ENCODE results near the gene FAM193A. TPM values are rescaled to one million over a fixed set of nuclear protein-coding genes. Genes with fewer than 3 reads are reported as not detected.
A peak's percentile ranks its signal among the peaks of the same experiment; 100 is the strongest.

FAM193A gene
- total RNA-seq, 1 experiment from 2014 or later: 13.6 TPM

- POLR2A ChIA-PET (ENCODE audit: unreplicated experiment): no interaction called here
- H3K27ac ChIP-seq (ENCODE audit: low read length): no peak overlapping the region
- TF ChIP-seq CTCF (conservative IDR thresholded peaks at IDR 0.05; ENCODE audit: low read depth, low read length): no peak
- TF ChIP-seq EZH2 (IDR thresholded peaks at IDR 0.05; ENCODE audit: low read length, unreplicated experiment): no peak
- TF ChIP-seq EZH2phosphoT487 (IDR thresholded peaks at IDR 0.05; ENCODE audit: borderline replicate concordance, low read length): no peak
- no peak overlapping the region for H3K9ac ChIP-seq (ENCODE audit: low read length)
- BruUV-seq (replicated peaks): TSS peak; percentile 27
- H3K79me2 ChIP-seq (ENCODE audit: low read length): no peaks in the 10 kb centered on the region
- H3K4me1 ChIP-seq (ENCODE audit: insufficient read depth, low read length): no peaks in the 10 kb centered on the region
- peaks cover 5% of the 10 kb centered on the region; the same call in 1 of the 2 replicates for H3K36me3 ChIP-seq (ENCODE audit: low read depth, low read length)
- no peak overlapping the region for H2AFZ ChIP-seq (ENCODE audit: low read length)
- no peak overlapping the region for H3K4me2 ChIP-seq (ENCODE audit: low read length)
- intact Hi-C loops (cut with micrococcal nuclease): no loop called here
- no peaks in the 10 kb centered on the region for H3K27me3 ChIP-seq (ENCODE audit: low read length)
- DNase-seq (no peak), ATAC-seq (no peak)
- no peaks in the 10 kb centered on the region for H3K9me3 ChIP-seq (ENCODE audit: low read length)
- CTCF ChIA-PET: no interaction called here
- H3F3A ChIP-seq (ENCODE audit: low read length, unreplicated experiment): no peaks in the 10 kb centered on the region
- H3K4me3 ChIP-seq (ENCODE audit: low read length): no peak overlapping the region
- H4K20me1 ChIP-seq (ENCODE audit: low read length): no peaks in the 10 kb centered on the region
- H3K9me2 ChIP-seq (replicated peaks; ENCODE audit: low read length): no peaks in the 10 kb centered on the region
Measured at GRCh38 chr4:2700031-2700430, 163.6 kb downstream of the FAM193A start.

- POLR2A ChIA-PET (ENCODE audit: unreplicated experiment): no interaction called here
- Histone ChIP-seq H3K79me2 (ENCODE audit: low read length) (no peaks in the 10 kb centered on the region), H4K20me1 (ENCODE audit: low read length) (no peaks in the 10 kb centered on the region), H3F3A (ENCODE audit: low read length, unreplicated experiment) (no peaks in the 10 kb centered on the region), H3K9me2 (replicated peaks; ENCODE audit: low read length) (no peaks in the 10 kb centered on the region), H3K4me2 (ENCODE audit: low read length) (no peak overlapping the region), H3K27ac (ENCODE audit: low read length) (no peak overlapping the region), H2AFZ (ENCODE audit: low read length) (no peak overlapping the region), H3K9ac (ENCODE audit: low read length) (no peak overlapping the region), H3K4me1 (ENCODE audit: insufficient read depth, low read length) (no peaks in the 10 kb centered on the region), H3K4me3 (ENCODE audit: low read length) (no peak overlapping the region), H3K9me3 (ENCODE audit: low read length) (no peaks in the 10 kb centered on the region), H3K27me3 (ENCODE audit: low read length) (no peaks in the 10 kb centered on the region), H3K36me3 (ENCODE audit: low read depth, low read length) (peaks cover 5% of the 10 kb centered on the region; the same call in 1 of the 2 replicates)
- ATAC-seq (no peak), DNase-seq (no peak)
- no TSS peak for BruUV-seq (replicated peaks)
- CTCF ChIA-PET: no interaction called here
- TF ChIP-seq CTCF (conservative IDR thresholded peaks at IDR 0.05; ENCODE audit: low read depth, low read length) (no peak), EZH2 (IDR thresholded peaks at IDR 0.05; ENCODE audit: low read length, unreplicated experiment) (no peak), EZH2phosphoT487 (IDR thresholded peaks at IDR 0.05; ENCODE audit: borderline replicate concordance, low read length) (no peak)
- intact Hi-C loops (cut with micrococcal nuclease): no loop called here
Measured at GRCh38 chr4:2702361-2702760, 165.9 kb downstream of the FAM193A start.

GRCh38 chr4:2702770-2703169 lies 166.3 kb downstream of the FAM193A start:
- intact Hi-C loops (cut with micrococcal nuclease): no loop called here
- Histone ChIP-seq H3K36me3 (ENCODE audit: low read depth, low read length) (peaks cover 4% of the 10 kb centered on the region; the same call in 1 of the 2 replicates), H3K27ac (ENCODE audit: low read length) (no peak overlapping the region), H3K4me3 (ENCODE audit: low read length) (no peak overlapping the region), H3K79me2 (ENCODE audit: low read length) (no peaks in the 10 kb centered on the region), H3K4me2 (ENCODE audit: low read length) (no peak overlapping the region), H3K4me1 (ENCODE audit: insufficient read depth, low read length) (no peaks in the 10 kb centered on the region), H2AFZ (ENCODE audit: low read length) (no peak overlapping the region), H3K9me3 (ENCODE audit: low read length) (no peaks in the 10 kb centered on the region), H4K20me1 (ENCODE audit: low read length) (no peaks in the 10 kb centered on the region), H3F3A (ENCODE audit: low read length, unreplicated experiment) (no peaks in the 10 kb centered on the region), H3K9ac (ENCODE audit: low read length) (no peak overlapping the region), H3K27me3 (ENCODE audit: low read length) (no peaks in the 10 kb centered on the region), H3K9me2 (replicated peaks; ENCODE audit: low read length) (no peaks in the 10 kb centered on the region)
- ATAC-seq (no peak), DNase-seq (no peak)
- POLR2A ChIA-PET (ENCODE audit: unreplicated experiment): no interaction called here
- BruUV-seq (replicated peaks): no TSS peak
- no peak for TF ChIP-seq EZH2phosphoT487 (IDR thresholded peaks at IDR 0.05; ENCODE audit: borderline replicate concordance, low read length)
- no peak for TF ChIP-seq EZH2 (IDR thresholded peaks at IDR 0.05; ENCODE audit: low read length, unreplicated experiment)
- TF ChIP-seq CTCF (conservative IDR thresholded peaks at IDR 0.05; ENCODE audit: low read depth, low read length): no peak
- CTCF ChIA-PET: no interaction called here
